Endodermal cell (in vitro differentiated cells): ENCODE measurements around the gene TOLLIP. TPM values are rescaled to one million over a fixed set of nuclear protein-coding genes. Genes with fewer than 3 reads are reported as not detected.

Experiments
- DNase-seq: peaks from one replicate; pipeline ENCODE4 v3.0.0-alpha.2; 2017
- H3K27ac ChIP-seq: 2 replicates; pipeline ENCODE4 v1.5.1; 2013; ENCODE audit warnings: mild to moderate bottlenecking, low read depth, low read length, moderate library complexity
- H3K27me3 ChIP-seq: 2 replicates; pipeline ENCODE4 v1.6.1; 2013; ENCODE audit warnings: mild to moderate bottlenecking, low read length, moderate library complexity; ENCODE audit not compliant: insufficient read depth, control insufficient read depth, poor library complexity, severe bottlenecking
- H3K36me3 ChIP-seq: 2 replicates; pipeline ENCODE4 v1.7.0; 2013; ENCODE audit warnings: mild to moderate bottlenecking, low read length, moderate library complexity; ENCODE audit not compliant: control insufficient read depth, insufficient read depth
- H3K4me1 ChIP-seq: one replicate; pipeline ENCODE4 v1.7.0; 2013; ENCODE audit warnings: low read length; ENCODE audit not compliant: control insufficient read depth, insufficient read depth
- H3K4me3 ChIP-seq: 2 replicates; pipeline ENCODE4 v1.5.1; 2013; ENCODE audit warnings: mild to moderate bottlenecking, low read length, moderate library complexity
- H3K9ac ChIP-seq: 2 replicates; pipeline ENCODE4 v1.6.1; 2013; ENCODE audit warnings: mild to moderate bottlenecking, low read length, moderate library complexity; ENCODE audit not compliant: poor library complexity, severe bottlenecking; ENCODE audit errors: extremely low read depth
- H3K9me3 ChIP-seq: 2 replicates; pipeline ENCODE4 v1.6.1; 2013; ENCODE audit warnings: mild to moderate bottlenecking, low read length, moderate library complexity; ENCODE audit not compliant: control insufficient read depth
- H3K27ac Mint-ChIP-seq: 2 replicates; pipeline ENCODE4 v1.8.0; 2020; ENCODE audit warnings: mixed read lengths
- H3K27me3 Mint-ChIP-seq: 2 replicates; pipeline ENCODE4 v1.8.0; 2021; ENCODE audit warnings: mild to moderate bottlenecking, mixed read lengths; ENCODE audit not compliant: insufficient read depth
- H3K36me3 Mint-ChIP-seq: 2 replicates; pipeline ENCODE4 v1.8.0; 2020; ENCODE audit warnings: low read depth, mixed read lengths
- H3K4me1 Mint-ChIP-seq: 2 replicates; pipeline ENCODE4 v1.8.0; 2020; ENCODE audit warnings: mixed read lengths
- H3K4me3 Mint-ChIP-seq: 2 replicates; pipeline ENCODE4 v1.8.0; 2020; ENCODE audit warnings: mild to moderate bottlenecking, moderate library complexity, mixed read lengths
- H3K9me3 Mint-ChIP-seq: 2 replicates; pipeline ENCODE4 v1.8.0; 2020; ENCODE audit warnings: mild to moderate bottlenecking, mixed read lengths
- WGBS, 2 experiments: methylation state at CpG; one replicate each; pipeline versions ENCODE4 v1.1.5 to v1.1.7; 2013; ENCODE audit warnings: missing lambda C conversion rate in 2 of 2, mixed read lengths in 1 of 2; ENCODE audit not compliant: insufficient coverage in 1 of 2, insufficient read length in 1 of 2; 5-methylcytosine and 5-hydroxymethylcytosine counted together
- total RNA-seq, 2 donors: library from RNA; stranded (reverse); fragmentation: NEBNext Ultra II Directional in 1 of 2; extraction: Animal tissue kit (Norgen Biotek cat#: 25700) in 1 of 2; gene quantifications; 2 replicates in 1 of 2; 3 replicates in 1 of 2; pipeline ENCODE4 v1.2.1, GENCODE V29; 2021
- TF ChIP-seq, protein P1 (sequence below): fragments of 200-600 bp; sonication (generic); conservative IDR thresholded peaks from 2 replicates; pipeline ENCODE4 v1.5.0; 2021; ENCODE audit warnings: antibody characterized with exemption, mild to moderate bottlenecking

TOLLIP gene
- total RNA-seq, 2 donors from 2014 or later, result 34.3 to 37.4 TPM

GRCh38 chr11:1297011-1297575 is 12.3 kb downstream of the TOLLIP start:
- Mint-ChIP-seq H3K4me1 (peaks cover 4% of the 10 kb centered on the region), H3K36me3 (peaks cover 18% of the 10 kb centered on the region), H3K9me3 (no peaks in the 10 kb centered on the region), H3K27ac (no peak overlapping the region), H3K27me3 (no peaks in the 10 kb centered on the region), H3K4me3 (no peak overlapping the region)
- Histone ChIP-seq H3K27me3 (no peaks in the 10 kb centered on the region), H3K9me3 (no peaks in the 10 kb centered on the region), H3K4me1 (no peaks in the 10 kb centered on the region), H3K27ac (no peak overlapping the region), H3K4me3 (no peak overlapping the region), H3K36me3 (no peaks in the 10 kb centered on the region), H3K9ac (no peak overlapping the region)
- WGBS, 2 experiments, result 92 to 99% methylated on average over 24 to 25 of the region's 25 CpGs
- DNase-seq, result peak; percentile 38
- TF ChIP-seq, protein P1, sequence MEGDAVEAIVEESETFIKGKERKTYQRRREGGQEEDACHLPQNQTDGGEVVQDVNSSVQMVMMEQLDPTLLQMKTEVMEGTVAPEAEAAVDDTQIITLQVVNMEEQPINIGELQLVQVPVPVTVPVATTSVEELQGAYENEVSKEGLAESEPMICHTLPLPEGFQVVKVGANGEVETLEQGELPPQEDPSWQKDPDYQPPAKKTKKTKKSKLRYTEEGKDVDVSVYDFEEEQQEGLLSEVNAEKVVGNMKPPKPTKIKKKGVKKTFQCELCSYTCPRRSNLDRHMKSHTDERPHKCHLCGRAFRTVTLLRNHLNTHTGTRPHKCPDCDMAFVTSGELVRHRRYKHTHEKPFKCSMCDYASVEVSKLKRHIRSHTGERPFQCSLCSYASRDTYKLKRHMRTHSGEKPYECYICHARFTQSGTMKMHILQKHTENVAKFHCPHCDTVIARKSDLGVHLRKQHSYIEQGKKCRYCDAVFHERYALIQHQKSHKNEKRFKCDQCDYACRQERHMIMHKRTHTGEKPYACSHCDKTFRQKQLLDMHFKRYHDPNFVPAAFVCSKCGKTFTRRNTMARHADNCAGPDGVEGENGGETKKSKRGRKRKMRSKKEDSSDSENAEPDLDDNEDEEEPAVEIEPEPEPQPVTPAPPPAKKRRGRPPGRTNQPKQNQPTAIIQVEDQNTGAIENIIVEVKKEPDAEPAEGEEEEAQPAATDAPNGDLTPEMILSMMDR, result no peak

DNA sequence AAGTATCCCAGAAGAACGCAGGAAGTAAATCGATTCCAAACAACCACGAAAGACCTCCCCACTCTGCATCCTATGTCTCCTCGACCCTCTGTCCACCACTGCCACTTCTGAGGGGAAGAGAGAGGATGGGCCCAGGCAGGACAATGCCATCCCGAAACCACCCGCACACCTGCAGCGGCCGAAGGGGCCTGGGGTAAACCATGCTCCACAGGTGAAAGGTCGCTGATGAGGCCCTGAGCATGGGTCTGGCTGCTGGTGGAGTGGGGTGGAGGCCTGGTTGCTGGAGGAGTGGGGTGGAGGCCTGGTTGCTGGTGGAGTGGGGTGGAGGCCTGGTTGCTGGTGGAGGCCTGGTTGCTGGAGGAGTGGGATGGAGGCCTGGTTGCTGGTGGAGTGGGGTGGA is 13.1 kb downstream of the TOLLIP start:
- Histone ChIP-seq H3K4me3 (no peak overlapping the region), H3K27ac (no peak overlapping the region), H3K27me3 (no peaks in the 10 kb centered on the region), H3K4me1 (no peaks in the 10 kb centered on the region), H3K9ac (no peak overlapping the region), H3K9me3 (no peaks in the 10 kb centered on the region), H3K36me3 (no peaks in the 10 kb centered on the region)
- H3K9me3 Mint-ChIP-seq, result no peaks in the 10 kb centered on the region
- H3K27me3 Mint-ChIP-seq, result no peaks in the 10 kb centered on the region
- H3K27ac Mint-ChIP-seq, result no peak overlapping the region
- peak; percentile 19 for DNase-seq
- no peak overlapping the region for H3K4me3 Mint-ChIP-seq
- peaks cover 21% of the 10 kb centered on the region for H3K36me3 Mint-ChIP-seq
- TF ChIP-seq, protein P1, result no peak
- 91 to 93% methylated on average over 6 to 9 of the region's 9 CpGs for WGBS, 2 experiments
- peaks cover 4% of the 10 kb centered on the region for H3K4me1 Mint-ChIP-seq

DNA sequence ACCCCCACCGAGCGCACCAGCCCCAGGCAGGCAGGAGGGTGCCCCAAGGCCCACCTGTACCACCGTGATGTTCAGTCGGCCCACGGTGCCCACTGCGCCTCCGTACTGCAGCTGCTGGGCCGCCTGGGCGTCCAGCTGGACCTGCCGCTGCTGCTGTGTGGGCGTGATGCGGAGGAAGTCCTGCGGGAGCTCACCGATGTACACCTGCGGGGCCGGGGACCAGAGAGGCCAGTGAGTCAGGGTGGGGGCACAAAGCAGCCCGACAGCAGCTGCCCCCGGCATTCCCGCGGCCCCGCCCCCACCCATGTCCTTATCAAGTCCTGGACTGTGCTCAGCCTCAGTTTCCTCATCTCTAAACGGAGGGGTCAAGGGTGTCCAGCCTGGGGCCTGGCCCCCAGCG is 13.8 kb downstream of the TOLLIP start:
- Histone ChIP-seq H3K36me3 (no peaks in the 10 kb centered on the region), H3K9ac (no peak overlapping the region), H3K27me3 (no peaks in the 10 kb centered on the region), H3K9me3 (no peaks in the 10 kb centered on the region), H3K27ac (no peak overlapping the region), H3K4me1 (no peaks in the 10 kb centered on the region), H3K4me3 (no peak overlapping the region)
- TF ChIP-seq, protein P1, result no peak
- peaks cover 21% of the 10 kb centered on the region for H3K36me3 Mint-ChIP-seq
- no peak for DNase-seq
- H3K4me3 Mint-ChIP-seq, result no peak overlapping the region
- no peak overlapping the region for H3K27ac Mint-ChIP-seq
- peaks cover 4% of the 10 kb centered on the region for H3K4me1 Mint-ChIP-seq
- no peaks in the 10 kb centered on the region for H3K27me3 Mint-ChIP-seq
- 97% methylated on average over 15 to 23 of the region's 23 CpGs for WGBS, 2 experiments
- H3K9me3 Mint-ChIP-seq, result no peaks in the 10 kb centered on the region
